ENCODE measurements around the gene CACNA2D4. TPM values are rescaled to one million over a fixed set of nuclear protein-coding genes. Genes with fewer than 3 reads are reported as not detected.

Gene CACNA2D4
- total and polyA plus RNA-seq, 2 of the 13 experiments (the other 11 are each of a cell fraction or from before 2014, with no cell fraction given): 14.2 to 136 TPM

DNA sequence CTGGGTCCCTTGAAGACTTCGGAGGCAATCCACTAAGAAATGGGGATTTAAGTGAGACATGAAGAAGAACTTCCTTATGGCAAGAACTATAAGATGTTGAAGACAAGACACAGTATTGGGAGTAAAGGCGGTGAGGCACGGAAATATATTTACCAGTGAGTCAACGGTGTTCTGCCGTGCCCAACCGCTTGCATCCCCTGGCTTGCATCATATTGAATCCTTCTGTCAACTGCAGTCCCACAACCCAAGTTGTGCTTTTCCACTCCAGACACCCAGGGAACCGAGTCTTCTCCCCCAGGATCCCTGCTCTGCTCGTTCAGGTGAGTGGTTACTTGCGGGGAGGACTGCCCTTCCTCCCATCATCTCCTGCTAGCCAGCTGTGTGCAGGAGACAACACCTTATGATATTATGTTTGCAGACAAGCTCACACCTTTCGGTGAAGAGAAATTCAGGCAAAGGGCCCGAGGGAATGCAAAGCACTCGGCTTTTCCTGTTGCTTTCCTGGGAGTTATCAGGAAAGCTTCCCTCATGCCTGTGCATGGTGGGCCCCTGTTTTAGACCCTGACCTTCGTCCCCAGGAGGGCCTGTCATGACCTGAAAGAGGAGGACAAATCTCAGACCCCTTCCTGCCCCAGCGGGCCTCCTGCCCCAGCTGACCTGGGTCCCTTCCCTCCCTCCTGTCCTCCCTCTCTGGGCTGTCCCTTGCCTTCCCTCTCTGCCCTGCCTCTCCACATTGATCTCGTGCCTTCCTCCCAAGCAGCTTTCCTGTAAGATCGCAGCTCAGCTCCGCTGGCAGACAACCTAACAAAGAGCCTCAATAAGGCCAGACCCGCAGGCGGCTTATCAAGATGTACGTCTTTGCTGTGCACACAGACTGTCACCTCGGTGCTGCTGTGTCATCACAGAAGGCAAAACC is 102.4 kb downstream of the CACNA2D4 start (continued):
- TF ChIP-seq, protein P1, sequence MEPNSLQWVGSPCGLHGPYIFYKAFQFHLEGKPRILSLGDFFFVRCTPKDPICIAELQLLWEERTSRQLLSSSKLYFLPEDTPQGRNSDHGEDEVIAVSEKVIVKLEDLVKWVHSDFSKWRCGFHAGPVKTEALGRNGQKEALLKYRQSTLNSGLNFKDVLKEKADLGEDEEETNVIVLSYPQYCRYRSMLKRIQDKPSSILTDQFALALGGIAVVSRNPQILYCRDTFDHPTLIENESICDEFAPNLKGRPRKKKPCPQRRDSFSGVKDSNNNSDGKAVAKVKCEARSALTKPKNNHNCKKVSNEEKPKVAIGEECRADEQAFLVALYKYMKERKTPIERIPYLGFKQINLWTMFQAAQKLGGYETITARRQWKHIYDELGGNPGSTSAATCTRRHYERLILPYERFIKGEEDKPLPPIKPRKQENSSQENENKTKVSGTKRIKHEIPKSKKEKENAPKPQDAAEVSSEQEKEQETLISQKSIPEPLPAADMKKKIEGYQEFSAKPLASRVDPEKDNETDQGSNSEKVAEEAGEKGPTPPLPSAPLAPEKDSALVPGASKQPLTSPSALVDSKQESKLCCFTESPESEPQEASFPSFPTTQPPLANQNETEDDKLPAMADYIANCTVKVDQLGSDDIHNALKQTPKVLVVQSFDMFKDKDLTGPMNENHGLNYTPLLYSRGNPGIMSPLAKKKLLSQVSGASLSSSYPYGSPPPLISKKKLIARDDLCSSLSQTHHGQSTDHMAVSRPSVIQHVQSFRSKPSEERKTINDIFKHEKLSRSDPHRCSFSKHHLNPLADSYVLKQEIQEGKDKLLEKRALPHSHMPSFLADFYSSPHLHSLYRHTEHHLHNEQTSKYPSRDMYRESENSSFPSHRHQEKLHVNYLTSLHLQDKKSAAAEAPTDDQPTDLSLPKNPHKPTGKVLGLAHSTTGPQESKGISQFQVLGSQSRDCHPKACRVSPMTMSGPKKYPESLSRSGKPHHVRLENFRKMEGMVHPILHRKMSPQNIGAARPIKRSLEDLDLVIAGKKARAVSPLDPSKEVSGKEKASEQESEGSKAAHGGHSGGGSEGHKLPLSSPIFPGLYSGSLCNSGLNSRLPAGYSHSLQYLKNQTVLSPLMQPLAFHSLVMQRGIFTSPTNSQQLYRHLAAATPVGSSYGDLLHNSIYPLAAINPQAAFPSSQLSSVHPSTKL (CRISPR knock-in tag; IDR thresholded peaks at IDR 0.05): peak; percentile 30
- TF ChIP-seq MED1 (CRISPR knock-in tag; IDR thresholded peaks at IDR 0.05) (peak; percentile 64), HDAC1 (CRISPR knock-in tag; IDR thresholded peaks at IDR 0.05) (peak; percentile 50), SOX13 (IDR thresholded peaks at IDR 0.05) (no peak), SOX13 (CRISPR knock-in tag; conservative IDR thresholded peaks at IDR 0.05 in 1 of 2, IDR thresholded peaks at IDR 0.05 in 1 of 2) (peak in 1 of 2 experiments; percentile 19; a peak in 1 of 4 replicates), BCL6 (CRISPR knock-in tag; IDR thresholded peaks at IDR 0.05) (peak; percentile 16; the same call in 1 of the 2 replicates), ZNF598 (CRISPR knock-in tag; IDR thresholded peaks at IDR 0.05; ENCODE audit: borderline replicate concordance) (peak; percentile 57; the same call in 1 of the 2 replicates), ASH2L (IDR thresholded peaks at IDR 0.05; ENCODE audit: insufficient read length, low read depth, low read length) (peak; percentile 26), MBNL3 (CRISPR knock-in tag; conservative IDR thresholded peaks at IDR 0.05) (no peak), NCOA2 (CRISPR knock-in tag; IDR thresholded peaks at IDR 0.05) (peak; percentile 20; the same call in 1 of the 2 replicates), RXRA (CRISPR knock-in tag; IDR thresholded peaks at IDR 0.05) (peak; percentile 75), ZNF317 (CRISPR knock-in tag; IDR thresholded peaks at IDR 0.05) (no peak), CEBPB (IDR thresholded peaks at IDR 0.05; ENCODE audit: borderline replicate concordance, low read depth, low read length) (peak; percentile 78; the same call in 1 of the 2 replicates), ZNF772 (CRISPR knock-in tag; IDR thresholded peaks at IDR 0.05) (no peak), ZNF430 (CRISPR knock-in tag; IDR thresholded peaks at IDR 0.05) (no peak), GFI1 (CRISPR knock-in tag; IDR thresholded peaks at IDR 0.05; ENCODE audit: borderline replicate concordance) (peak; percentile 91), ETV5 (CRISPR knock-in tag; IDR thresholded peaks at IDR 0.05; ENCODE audit: borderline replicate concordance) (peak; percentile 62; the same call in 1 of the 2 replicates), RXRB (CRISPR knock-in tag; IDR thresholded peaks at IDR 0.05; ENCODE audit: borderline replicate concordance) (peak; percentile 60; the same call in 1 of the 2 replicates), NR2C2 (CRISPR knock-in tag; IDR thresholded peaks at IDR 0.05; ENCODE audit: borderline replicate concordance) (peak; percentile 54; the same call in 1 of the 2 replicates), NONO (IDR thresholded peaks at IDR 0.05) (no peak), NONO (CRISPR knock-in tag; conservative IDR thresholded peaks at IDR 0.05) (peak; percentile 49; the same call in 1 of the 2 replicates), FOXA1 (IDR thresholded peaks at IDR 0.05) (no peak), FOXA1 (CRISPR knock-in tag; IDR thresholded peaks at IDR 0.05) (0 out of 2 replicates have a peak, but pooled peaks have one; percentile 32)
- TF ChIP-seq, protein P2, sequence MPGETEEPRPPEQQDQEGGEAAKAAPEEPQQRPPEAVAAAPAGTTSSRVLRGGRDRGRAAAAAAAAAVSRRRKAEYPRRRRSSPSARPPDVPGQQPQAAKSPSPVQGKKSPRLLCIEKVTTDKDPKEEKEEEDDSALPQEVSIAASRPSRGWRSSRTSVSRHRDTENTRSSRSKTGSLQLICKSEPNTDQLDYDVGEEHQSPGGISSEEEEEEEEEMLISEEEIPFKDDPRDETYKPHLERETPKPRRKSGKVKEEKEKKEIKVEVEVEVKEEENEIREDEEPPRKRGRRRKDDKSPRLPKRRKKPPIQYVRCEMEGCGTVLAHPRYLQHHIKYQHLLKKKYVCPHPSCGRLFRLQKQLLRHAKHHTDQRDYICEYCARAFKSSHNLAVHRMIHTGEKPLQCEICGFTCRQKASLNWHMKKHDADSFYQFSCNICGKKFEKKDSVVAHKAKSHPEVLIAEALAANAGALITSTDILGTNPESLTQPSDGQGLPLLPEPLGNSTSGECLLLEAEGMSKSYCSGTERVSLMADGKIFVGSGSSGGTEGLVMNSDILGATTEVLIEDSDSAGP (CRISPR knock-in tag; IDR thresholded peaks at IDR 0.05; ENCODE audit: borderline replicate concordance): peak; percentile 68; the same call in 1 of the 2 replicates
- TF ChIP-seq, protein P3, sequence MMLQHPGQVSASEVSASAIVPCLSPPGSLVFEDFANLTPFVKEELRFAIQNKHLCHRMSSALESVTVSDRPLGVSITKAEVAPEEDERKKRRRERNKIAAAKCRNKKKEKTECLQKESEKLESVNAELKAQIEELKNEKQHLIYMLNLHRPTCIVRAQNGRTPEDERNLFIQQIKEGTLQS (CRISPR knock-in tag; IDR thresholded peaks at IDR 0.05): 0 out of 2 replicates have a peak, but pooled peaks have one; percentile 11
